Epidermal melanocyte (primary cell): Measurements from ENCODE around the gene HERC3.

ENCODE experiments used
- DNase-seq: peaks from one replicate; pipeline ENCODE4 v3.0.0; 2011; ENCODE audit warnings: low spot score; ENCODE audit not compliant: insufficient read length

Gene HERC3

DNA sequence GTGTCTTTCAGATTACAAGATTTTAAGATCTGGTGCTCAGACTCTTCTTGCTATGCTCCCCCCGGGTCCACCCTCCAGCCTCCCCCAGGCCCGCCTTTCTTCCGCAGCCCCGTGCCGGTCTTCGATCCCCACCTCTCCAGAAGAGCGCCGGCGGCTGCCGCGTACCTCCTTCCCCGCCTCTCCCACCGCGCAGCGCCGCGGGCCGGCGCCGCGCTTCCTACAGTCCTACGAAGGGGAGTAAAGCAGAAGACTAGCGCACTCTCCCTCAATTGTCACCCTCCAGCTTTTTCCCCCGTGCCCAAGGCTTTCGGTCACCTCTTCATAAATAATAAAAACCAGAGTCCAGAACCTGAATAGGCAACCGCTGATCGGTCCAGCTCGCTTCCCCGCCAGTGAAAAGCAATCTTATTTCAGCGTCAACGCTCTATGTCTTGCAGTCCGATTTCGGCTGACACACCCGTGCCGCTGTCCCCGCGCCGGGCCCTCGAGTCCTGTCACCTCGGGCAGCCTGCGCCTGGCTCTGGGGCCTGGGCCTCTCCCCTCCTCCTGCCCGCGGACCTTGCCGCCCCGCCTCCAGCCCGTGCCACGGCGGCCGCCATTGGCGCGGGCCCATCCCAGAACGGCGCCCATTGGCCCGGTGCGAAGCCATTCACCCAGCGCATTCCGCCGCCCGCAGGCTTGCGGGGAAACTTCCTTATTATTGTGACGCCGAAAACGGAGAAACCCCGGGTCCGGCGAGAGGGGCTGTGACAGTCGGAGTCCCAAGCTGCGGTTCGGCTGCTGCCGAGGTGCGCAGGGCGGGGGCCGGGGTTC, at the start of gene HERC3:
Gene HERC3, plus strand, starts transcription at position 694 of the 813 bp plus-strand sequence. CDS start 13,344 bp downstream, outside the sequence.
- DNase-seq, result peak; percentile 70

DNA sequence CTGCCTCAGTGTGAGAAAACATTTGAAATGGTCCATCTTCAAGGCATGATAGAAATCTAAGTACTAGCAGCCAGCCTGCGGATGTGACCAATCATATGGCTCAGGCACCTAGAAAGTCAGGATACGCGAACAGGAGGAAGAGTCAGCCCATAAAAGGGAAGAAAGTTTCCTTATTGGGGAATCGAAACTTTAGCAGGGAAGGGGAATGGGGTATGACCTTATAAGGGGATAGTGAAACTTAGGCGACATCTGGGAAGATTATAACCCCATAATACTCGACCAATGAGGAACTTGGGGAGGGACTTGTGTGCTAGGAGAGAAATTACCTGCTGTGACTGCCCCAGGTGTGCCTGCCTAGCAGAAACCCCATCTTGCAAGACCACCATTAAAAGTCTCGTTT, 42.5 kb upstream of the HERC3 start:
- no peak for DNase-seq

DNA sequence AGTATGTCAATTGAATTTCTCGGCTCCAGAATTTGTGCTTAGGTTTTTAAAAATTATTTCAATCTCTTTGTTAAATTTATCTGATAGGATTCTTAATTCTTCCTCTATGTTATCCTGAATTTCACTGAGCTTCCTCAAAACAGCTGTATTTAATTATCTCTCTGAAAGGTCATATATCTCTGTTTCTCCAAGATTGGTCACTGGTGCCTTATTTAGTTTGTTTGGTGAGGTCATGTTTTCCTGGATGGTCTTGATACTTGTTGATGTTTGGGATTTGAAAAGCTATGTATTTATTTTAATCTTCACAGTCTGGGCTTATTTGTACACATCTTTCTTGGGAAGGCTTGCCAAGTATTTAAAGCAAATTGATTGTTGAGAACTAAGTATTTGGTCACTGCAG, 24.7 kb upstream of the HERC3 start:
- no peak for DNase-seq

DNA sequence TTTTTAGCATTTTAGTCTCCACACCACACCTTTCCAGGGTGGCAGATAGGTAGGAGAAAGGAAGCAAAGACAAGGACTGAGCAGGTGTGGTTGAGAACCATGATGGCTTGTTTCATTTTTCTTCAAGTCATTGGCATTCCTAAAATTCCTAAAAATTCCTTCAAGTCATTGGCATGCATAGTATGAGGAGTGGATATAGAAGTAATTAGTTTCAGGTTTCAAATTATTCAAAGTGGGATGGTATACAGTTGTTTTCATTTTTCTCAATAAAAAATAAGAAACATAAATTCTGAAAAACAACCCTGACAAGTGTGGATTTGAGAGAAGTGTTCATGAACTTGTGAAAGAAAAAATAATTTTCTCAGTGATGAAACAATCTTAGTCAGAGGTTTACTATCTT, 22.3 kb upstream of the HERC3 start:
- DNase-seq, result no peak

DNA sequence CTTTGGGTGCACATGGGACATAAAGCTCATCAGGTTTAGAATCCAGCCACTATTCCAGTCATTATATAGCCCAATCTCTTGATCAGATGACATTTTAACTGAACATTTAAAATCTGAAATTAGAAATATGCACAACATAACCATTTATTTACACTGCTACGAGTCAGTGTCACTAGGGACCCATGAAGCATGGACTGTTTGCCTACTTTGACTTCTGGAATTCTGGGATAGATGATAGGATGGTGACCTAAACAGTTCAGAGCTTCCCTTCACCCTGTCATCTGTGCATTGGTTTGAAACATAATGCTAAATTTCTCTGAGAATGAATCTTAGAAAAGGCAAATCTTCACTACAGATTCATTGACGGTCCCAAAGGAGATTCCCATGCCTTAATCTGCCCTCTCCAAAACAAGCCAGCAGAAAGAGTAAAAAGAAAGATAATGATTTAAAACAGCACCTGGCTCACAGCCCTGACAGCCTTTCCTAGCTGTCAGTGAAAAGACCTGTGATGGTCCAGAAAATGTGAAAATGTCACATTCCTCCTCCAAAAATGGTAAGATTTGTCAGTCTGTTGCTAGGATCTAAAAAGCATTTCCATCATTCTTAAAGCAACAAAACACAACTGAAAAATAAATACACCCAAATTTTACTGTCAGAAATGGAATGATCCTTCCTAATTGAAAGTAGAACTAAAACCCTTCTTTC, 18.9 kb upstream of the HERC3 start:
- DNase-seq, result no peak

DNA sequence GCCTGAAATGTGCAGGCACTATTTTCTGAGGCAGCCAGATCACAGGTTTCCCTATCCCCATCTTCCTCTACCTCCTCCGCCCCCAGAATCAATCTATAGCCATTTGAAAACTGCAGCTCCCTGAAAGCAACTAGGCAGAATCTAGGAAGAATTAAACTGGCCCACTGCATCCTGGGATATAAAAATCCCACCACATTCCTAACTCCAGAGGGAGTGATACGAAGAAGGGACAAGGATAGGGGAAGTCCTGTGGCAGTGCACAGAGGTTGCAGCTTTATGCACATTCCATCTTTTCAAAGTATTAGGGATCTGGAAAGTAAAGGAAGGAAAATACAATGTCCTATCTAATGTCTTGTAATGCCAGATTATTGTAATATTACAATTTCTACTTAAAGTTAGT, 18.3 kb upstream of the HERC3 start:
- no peak for DNase-seq

DNA sequence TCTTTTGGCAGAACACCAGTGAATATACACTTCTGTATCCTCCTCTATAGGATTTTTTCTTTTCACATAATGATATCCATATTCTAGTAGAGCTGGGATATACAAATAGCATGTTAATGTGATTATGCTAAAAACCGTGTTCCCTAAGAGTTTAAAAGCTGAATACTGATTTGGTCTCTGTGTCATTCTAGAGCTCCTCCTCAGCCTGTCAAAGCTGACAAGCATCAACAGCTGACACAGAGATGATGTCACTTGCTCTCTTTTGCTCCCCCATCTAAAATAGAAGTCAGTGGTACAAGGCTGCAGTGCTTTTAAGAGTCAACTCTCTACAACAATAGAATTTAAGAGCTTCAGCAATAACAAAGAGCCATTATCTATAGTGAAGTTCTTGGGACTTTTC, 17.1 kb upstream of the HERC3 start:
- no peak for DNase-seq

DNA sequence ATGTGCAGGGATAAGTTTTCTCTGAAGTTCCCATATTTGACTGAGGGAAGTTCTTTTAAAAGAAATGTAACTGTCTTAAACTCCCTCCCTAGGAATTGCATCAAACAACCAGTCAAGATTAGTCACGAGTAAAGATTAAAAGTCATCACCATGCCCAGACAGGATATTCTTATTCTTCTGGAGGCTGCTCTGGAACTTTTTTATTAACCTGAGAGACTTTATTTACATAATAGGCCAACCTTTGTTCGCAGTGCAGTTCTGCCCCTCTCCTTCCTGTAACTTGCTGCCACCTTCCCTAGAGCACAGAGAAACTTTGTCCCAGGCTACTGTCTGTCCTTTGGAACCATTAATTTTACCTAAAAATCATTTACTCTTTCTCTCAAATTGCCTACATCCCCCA, 9.8 kb upstream of the HERC3 start:
- no peak for DNase-seq

DNA sequence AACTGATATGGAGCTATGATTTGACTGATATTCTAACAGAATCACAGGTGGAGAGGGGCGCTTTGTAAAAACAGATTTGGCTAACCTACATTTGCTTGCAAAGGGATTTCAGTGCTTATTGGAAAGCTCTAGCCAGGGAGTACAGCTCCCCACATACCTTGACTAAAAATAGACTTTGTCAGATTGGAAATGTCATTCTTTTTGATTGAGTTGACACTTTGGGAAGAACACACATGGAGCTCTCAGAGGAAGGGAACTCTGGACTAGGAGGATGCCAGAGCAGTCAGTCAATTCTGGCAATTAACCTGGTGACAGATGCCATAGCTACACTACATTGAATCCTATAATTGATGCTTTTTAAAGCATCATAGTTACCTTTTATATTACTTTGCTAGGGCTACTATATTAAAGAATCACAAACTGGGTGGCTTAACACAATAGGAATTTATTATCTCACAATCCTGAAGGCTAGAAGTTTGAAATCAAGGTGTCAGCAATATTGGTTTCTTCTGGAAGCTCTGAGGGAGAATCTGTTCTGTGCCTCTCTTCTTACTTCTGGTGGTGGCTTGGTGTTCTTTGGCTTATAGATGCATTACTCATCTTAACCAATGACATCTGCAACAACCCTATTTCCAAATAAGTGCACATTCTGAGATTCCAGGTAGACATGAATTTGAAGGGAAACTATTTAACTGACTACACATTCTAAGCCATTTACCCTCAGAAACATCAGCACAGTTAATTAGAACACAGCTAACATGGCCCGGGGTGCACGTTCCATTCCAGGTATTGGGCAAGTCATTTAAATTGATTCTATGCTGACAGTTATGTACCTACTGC, 8.4 kb upstream of the HERC3 start:
- no peak for DNase-seq

DNA sequence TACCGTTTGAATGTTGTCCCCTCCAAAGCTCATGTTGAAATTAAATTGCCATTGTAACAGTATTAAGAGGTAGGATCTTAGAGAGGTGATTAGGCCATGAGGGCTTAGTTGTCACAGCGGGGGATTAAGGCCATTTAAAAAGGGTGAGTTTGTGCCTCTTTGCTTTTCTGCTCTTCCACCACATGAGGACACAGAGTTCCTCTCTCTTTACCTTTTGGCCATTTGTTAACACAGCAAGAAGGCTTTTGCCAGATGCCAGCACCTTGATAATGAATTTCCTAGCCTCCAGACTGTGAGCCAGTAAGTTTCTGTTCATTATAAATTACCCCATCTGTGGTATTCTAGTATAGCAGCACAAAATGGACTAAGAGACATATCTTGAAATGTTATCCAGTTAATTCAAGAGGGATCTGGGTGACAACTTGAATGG, 7.8 kb upstream of the HERC3 start:
- no peak for DNase-seq

DNA sequence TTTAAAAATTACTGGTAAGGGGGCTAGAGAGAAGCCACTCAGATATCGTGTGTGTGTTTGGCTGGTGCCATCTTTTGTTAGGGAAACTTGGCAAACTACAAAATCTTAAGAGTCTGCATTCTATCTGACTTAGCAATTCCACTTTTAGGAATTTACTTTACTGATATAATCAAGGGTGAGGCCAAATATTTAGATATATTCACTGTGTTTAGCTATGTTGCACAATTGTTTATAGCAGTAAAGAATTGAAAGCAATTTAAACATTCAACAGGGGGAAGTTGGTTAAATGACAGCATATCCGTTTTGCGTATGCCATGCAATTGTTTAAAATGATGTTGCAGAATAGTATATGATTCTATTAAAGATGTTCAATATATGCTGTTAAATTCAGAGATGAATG, 6.4 kb upstream of the HERC3 start:
- no peak for DNase-seq

DNA sequence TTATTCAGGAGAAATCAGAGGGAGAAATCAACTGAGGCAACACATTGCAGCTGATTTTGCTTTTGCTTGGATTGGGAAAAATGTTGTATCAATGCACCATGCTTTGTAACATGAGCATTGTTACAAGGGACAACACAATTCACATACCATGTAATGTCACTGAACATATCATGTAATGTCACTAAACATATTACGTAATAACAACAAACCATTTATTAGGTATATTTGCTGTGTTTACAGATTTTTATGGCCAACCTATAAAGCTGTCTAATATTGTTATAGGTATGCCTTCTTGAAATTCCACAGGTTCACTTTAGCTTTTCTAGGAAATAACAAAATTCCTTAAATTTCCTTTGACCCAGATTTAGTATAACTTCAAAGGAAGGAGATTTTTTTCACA, 5.0 kb upstream of the HERC3 start:
- DNase-seq, result no peak

DNA sequence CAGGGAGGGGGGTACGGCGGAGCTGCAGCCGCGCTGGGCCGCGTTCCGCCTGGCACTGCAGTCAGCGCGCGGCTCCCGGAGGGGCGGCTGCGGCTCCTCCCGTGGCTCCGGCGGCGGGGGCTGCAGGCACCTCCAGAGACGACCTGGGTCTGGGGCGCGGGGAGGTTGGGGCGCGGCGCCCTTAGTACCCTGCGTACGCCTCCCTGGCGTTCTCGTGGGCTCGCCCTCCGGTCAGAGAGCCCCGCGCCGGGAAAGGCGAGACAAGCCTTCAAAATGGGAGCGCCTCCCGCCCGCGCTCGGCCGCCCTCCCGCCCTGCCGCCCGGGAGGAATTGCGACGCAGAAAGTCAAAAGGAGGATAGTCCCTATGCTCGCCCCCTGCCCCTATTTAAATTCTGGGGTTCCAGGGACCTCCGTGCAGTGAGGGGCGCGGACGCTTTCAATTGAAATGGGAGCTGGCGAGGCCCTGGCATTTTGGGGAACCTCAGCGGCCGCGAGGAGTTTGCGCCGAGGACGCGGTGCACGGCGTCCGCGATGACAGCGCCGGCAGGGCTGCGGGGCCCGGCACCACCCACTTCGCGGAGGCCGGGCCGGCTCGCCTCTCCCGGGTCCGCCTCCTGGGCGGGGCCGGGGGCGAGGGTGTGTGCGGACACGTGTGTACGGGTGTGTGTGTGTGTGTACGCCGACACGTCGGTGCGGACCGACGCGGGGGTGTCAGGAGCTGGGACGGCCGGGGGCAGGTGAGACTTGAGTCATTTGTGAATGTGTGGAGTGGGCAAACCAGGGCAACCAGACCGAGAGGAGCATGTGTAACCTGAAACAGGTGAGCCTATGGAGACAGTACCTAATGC, 544 bp downstream of the HERC3 start:
- DNase-seq, result peak; percentile 70

DNA sequence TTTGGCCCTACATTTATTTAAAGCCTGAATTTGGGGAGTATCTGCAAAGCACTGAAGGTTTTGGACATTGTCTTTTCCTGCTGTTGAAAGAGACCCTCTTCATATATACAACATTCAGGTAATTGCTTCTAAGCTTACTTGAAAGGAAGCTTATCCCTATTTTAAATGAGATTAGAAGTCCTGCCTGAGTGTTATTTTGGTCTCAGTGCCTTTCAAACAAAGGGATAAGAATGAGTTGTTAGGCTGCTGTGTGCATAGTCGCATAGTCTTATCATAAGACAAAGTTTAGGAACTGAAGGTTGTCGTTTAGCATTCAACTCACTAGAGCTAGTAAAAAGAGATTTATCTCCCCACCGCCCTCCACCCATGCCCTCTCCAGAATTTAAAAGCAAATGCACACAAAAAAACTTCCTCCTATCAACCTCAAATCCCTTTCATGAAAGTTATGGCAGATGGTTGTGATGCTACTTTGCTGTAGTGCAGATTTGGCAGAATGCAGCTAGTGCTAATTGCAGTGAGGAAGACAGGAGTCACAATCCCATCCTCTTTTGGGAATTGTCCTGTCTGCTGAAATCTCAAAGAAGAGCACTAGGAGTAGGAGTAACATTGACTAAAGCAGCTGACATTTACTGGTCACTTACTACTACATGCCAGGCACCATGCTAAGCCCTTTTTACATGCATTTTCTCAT, 5.8 kb downstream of the HERC3 start:
- DNase-seq, result no peak

DNA sequence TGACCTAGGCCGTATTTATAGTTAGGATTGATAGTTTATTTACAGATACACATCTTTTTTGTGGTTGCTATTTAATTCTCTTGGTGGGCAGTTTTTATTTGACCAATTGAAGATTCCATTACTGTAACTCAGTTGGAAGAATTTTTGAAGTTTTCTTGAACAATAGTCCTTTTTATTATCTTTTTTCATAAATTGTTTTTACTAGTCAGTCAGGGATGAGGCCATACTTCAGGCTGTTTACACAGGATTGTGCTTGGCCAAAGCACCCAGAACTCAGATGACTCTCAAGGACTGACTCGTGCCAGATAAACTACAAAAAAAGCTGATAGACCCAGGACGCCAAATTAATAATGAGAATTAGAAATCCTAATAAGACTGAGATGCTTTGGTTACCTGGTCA, 7.0 kb downstream of the HERC3 start:
- no peak for DNase-seq

DNA sequence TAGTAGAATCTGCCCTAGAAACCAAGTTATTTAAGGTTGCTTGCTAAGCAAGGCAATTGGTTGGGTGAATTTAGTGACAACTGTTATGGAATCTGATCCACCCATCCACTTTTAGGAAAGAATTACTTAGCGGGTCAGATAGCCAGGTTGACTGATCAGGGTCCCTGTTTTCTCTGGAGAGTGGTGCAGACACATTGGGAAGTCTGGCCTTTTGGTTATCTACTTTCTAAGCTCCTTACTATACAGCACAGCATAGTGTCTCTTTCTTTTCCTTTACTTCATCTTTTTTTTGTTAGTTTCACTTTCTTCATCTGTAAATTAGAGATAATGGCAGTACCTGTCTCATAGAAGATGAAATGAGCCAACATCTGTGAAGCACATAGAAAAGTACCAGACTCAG, 7.4 kb downstream of the HERC3 start:
- no peak for DNase-seq

DNA sequence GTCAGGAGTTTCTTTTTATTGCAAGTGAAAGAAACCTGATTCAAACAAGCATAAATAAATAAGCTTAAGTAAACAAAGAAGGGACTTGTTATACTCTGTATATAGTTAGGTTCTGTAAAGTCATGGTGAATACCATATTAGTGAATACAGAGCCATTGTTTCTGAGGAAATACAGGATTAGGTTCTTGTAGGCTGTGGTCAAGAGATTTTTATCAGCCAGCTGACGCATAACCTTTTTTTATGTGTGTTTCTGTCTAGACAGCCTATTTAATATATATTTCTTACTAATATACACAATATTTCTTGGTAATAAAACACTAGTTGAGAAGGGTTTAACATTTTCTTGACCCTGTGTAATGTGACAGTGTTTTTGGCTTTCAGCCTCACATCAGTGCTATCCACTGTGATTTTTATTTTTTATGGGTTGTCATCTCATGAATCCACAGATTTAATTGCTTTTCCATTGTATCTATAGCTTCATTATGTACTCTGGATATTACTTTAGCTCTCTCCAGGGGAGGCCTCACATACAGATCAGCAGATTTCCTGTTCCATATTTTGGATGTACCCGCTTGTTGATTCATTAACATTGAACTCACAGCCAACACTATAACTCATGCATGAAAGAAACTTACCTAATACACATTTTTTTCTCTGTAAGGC, 8.0 kb downstream of the HERC3 start:
- DNase-seq, result peak; percentile 50

DNA sequence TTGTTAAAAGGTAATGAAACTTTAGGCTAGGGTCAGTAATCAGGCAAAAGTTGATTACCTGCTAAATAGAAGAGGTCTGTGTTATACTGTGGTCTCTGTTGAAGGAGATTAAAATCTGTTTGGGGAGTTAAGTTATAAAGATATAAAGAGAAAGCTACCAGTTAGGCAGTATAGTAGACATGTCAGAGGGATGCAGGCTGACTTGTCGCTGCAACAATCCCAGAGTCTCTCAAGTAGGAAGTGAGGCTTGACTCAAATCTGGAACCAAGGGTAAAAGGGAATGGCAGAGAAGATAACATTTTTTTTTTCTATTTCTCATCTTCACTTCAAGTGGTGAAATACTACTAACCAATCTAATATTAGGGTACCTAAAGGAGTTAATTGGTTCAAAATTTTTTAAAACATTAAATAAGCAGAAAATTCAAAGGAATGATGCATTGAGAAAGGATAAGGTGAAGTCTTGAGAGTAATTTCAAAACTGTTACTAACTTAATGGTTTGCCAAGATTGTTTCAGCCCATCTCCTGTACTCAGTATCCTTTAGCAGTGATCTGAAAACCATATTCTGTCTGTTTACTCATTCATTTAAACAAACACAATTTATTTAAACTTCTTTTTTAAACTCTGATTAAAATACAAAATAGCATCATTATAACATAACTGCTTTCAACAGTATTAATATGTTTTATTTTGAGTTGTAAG, 12.8 kb downstream of the HERC3 start:
- no peak for DNase-seq

DNA sequence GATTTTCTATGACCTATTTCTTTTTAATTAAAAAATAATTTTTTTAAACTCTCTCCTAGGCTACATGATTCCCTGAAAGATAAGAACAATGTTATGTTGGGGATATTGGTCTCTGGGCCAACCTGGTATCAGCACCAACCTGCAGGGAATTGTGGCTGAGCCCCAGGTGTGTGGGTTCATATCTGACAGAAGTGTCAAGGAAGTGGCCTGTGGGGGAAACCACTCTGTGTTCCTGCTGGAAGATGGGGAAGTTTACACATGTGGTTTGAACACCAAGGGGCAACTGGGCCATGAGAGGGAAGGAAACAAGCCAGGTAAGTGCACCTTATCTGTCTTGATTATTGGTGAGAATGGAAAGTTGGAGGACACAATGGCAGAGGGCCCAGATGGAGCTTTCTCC, 13.5 kb downstream of the HERC3 start:
- DNase-seq, result no peak
